Panc1 (cell line): ENCODE measurements around the gene KCNE2. TPM values are rescaled to one million over a fixed set of nuclear protein-coding genes. Genes with fewer than 3 reads are reported as not detected.

Experiments used
- ATAC-seq: fragments of 200-7000 bp; cut with Tn5 transposase; 2 replicates; pipeline ENCODE4 v1.9.1; 2020; ENCODE audit warnings: mild to moderate bottlenecking, moderate library complexity
- BruUV-seq: library from RNA; stranded (reverse); fragments of 400-500 nt; replicated peaks from 2 replicates; lab custom pipeline; 2021; lab: Mats Ljungman, UMichigan
- CTCF ChIA-PET: fragments of 300-600 bp; sonication (Branson Sonifier 250); formaldehyde crosslinking; loops from one replicate; lab custom pipeline; 2022; ENCODE audit warnings: antibody characterized with exemption; lab: Charles Lee
- POLR2A ChIA-PET: fragments of 300-600 bp; sonication (Branson Sonifier 250); formaldehyde crosslinking; loops from one replicate; lab custom pipeline; 2022; ENCODE audit warnings: antibody characterized with exemption; lab: Charles Lee
- DNase-seq: peaks from one replicate; pipeline ENCODE4 v3.0.0-alpha.2; 2010; ENCODE audit warnings: low read depth, low spot score
- H3K27ac ChIP-seq: 2 replicates; pipeline ENCODE4 v1.5.1; 2011; ENCODE audit warnings: mild to moderate bottlenecking, low read length, inconsistent platforms
- H3K27me3 ChIP-seq: fragments of 200-500 bp; sonication (Bioruptor generic); 2 replicates; pipeline ENCODE4 v1.6.0; 2014; ENCODE audit warnings: low read length, inconsistent platforms; ENCODE audit not compliant: control insufficient read depth, insufficient read depth
- H3K36me3 ChIP-seq: fragments of 200-500 bp; sonication (Bioruptor generic); 2 replicates; pipeline ENCODE4 v1.5.1; 2014; ENCODE audit warnings: inconsistent platforms, mild to moderate bottlenecking, low read length, moderate library complexity; ENCODE audit not compliant: control insufficient read depth, insufficient read depth
- H3K4me1 ChIP-seq: 2 replicates; pipeline ENCODE4 v1.5.1; 2011; ENCODE audit warnings: inconsistent platforms, mild to moderate bottlenecking, low read length, moderate library complexity; ENCODE audit not compliant: control insufficient read depth, insufficient read depth
- H3K4me3 ChIP-seq, 2 experiments: 2 replicates each; pipeline ENCODE4 v1.5.1; 2011 to 2012; ENCODE audit warnings: low read depth in 2 of 2, low read length in 2 of 2, mild to moderate bottlenecking in 2 of 2, inconsistent platforms in 1 of 2, moderate library complexity in 1 of 2
- H3K9me3 ChIP-seq: fragments of 200-500 bp; sonication (Bioruptor generic); 2 replicates; pipeline ENCODE4 v1.5.1; 2014; ENCODE audit warnings: low read depth, mild to moderate bottlenecking, inconsistent platforms, low read length, moderate library complexity; ENCODE audit not compliant: control insufficient read depth, insufficient read depth
- POLR2AphosphoS5 ChIP-seq: IDR thresholded peaks from 2 replicates; pipeline ENCODE4 v1.6.1; 2012; ENCODE audit warnings: mild to moderate bottlenecking, low read depth, low read length, moderate library complexity
- SIN3A ChIP-seq: IDR thresholded peaks from 2 replicates; pipeline ENCODE4 v1.6.1; 2012; ENCODE audit warnings: low read depth, mild to moderate bottlenecking, low read length, moderate library complexity, borderline replicate concordance; ENCODE audit not compliant: insufficient read depth
- TCF7L2 ChIP-seq: IDR thresholded peaks from 2 replicates; pipeline ENCODE4 v1.6.1; 2011; ENCODE audit warnings: mild to moderate bottlenecking, low read depth, low read length, inconsistent platforms
- in situ Hi-C: cut with HindIII; loops from 2 replicates; pipeline ENCODE4 v1.10.0; 2016; ENCODE audit warnings: low sequenced_read_pairs, low pct_unique_long_range_greater_than_20kb
- intact Hi-C: fragments of 100-400 bp; cut with micrococcal nuclease; formaldehyde crosslinking; loops from one replicate; pipeline ENCODE4 v1.10.0; 2022; ENCODE audit not compliant: unreplicated experiment
- total RNA-seq: library from RNA; stranded (reverse); gene quantifications from one replicate; pipeline ENCODE4 v1.2.1, GENCODE V29; 2021; ENCODE audit not compliant: unreplicated experiment
- TF ChIP-seq, protein P1 (sequence below): fragments of 450-650 bp; IDR thresholded peaks from 2 replicates; pipeline ENCODE4 v1.5.1; 2017; ENCODE audit warnings: mild to moderate bottlenecking
- TF ChIP-seq, protein P2 (sequence below), 2 experiments: IDR thresholded peaks; 2 replicates each; pipeline ENCODE4 v1.6.1; 2011 to 2012; ENCODE audit warnings: low read depth in 2 of 2, control low read depth in 1 of 2, low read length in 1 of 2, mild to moderate bottlenecking in 1 of 2, moderate library complexity in 1 of 2; ENCODE audit not compliant: insufficient read depth in 1 of 2

KCNE2 gene
- total RNA-seq, 1 experiment from 2014 or later: not detected

DNA sequence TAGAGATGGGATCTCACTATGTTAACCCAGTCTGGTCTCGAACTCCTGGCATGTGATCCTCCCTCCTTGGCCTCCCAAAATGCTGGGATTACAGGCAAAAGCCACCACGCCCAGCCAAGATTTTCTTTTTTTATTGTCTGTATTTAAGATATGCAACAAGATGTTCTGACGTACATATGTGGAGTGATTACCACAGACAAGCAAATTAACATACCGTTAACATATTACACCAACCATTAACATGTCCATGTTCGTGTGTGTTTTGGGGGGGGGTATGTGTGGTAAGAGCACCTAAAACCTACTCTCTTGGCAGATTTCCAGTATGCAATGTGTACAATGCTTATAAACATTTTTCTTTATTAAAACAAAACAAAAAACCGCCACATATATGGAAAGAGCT, 10.6 kb upstream of the KCNE2 start:
- Histone ChIP-seq H3K4me1 (no peaks in the 10 kb centered on the region), H3K9me3 (no peaks in the 10 kb centered on the region), H3K27ac (no peak overlapping the region), H3K36me3 (no peaks in the 10 kb centered on the region), H3K4me3 (no peak overlapping the region), H3K27me3 (no peaks in the 10 kb centered on the region)
- POLR2A ChIA-PET: no interaction called here
- CTCF ChIA-PET: no interaction called here
- intact Hi-C loops: no loop called here
- no TSS peak for BruUV-seq
- TF ChIP-seq TCF7L2 (no peak), SIN3A (no peak), POLR2AphosphoS5 (no peak)
- TF ChIP-seq, protein P1, sequence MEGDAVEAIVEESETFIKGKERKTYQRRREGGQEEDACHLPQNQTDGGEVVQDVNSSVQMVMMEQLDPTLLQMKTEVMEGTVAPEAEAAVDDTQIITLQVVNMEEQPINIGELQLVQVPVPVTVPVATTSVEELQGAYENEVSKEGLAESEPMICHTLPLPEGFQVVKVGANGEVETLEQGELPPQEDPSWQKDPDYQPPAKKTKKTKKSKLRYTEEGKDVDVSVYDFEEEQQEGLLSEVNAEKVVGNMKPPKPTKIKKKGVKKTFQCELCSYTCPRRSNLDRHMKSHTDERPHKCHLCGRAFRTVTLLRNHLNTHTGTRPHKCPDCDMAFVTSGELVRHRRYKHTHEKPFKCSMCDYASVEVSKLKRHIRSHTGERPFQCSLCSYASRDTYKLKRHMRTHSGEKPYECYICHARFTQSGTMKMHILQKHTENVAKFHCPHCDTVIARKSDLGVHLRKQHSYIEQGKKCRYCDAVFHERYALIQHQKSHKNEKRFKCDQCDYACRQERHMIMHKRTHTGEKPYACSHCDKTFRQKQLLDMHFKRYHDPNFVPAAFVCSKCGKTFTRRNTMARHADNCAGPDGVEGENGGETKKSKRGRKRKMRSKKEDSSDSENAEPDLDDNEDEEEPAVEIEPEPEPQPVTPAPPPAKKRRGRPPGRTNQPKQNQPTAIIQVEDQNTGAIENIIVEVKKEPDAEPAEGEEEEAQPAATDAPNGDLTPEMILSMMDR: no peak
- TF ChIP-seq, protein P2, sequence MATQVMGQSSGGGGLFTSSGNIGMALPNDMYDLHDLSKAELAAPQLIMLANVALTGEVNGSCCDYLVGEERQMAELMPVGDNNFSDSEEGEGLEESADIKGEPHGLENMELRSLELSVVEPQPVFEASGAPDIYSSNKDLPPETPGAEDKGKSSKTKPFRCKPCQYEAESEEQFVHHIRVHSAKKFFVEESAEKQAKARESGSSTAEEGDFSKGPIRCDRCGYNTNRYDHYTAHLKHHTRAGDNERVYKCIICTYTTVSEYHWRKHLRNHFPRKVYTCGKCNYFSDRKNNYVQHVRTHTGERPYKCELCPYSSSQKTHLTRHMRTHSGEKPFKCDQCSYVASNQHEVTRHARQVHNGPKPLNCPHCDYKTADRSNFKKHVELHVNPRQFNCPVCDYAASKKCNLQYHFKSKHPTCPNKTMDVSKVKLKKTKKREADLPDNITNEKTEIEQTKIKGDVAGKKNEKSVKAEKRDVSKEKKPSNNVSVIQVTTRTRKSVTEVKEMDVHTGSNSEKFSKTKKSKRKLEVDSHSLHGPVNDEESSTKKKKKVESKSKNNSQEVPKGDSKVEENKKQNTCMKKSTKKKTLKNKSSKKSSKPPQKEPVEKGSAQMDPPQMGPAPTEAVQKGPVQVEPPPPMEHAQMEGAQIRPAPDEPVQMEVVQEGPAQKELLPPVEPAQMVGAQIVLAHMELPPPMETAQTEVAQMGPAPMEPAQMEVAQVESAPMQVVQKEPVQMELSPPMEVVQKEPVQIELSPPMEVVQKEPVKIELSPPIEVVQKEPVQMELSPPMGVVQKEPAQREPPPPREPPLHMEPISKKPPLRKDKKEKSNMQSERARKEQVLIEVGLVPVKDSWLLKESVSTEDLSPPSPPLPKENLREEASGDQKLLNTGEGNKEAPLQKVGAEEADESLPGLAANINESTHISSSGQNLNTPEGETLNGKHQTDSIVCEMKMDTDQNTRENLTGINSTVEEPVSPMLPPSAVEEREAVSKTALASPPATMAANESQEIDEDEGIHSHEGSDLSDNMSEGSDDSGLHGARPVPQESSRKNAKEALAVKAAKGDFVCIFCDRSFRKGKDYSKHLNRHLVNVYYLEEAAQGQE (IDR thresholded peaks at IDR 0.05; ENCODE audit: insufficient read depth in 1 of 2, low read depth in 2 of 2, low read length in 1 of 2): no peak
- ATAC-seq: no peak
- no peak for DNase-seq
- in situ Hi-C loops: no loop called here

DNA sequence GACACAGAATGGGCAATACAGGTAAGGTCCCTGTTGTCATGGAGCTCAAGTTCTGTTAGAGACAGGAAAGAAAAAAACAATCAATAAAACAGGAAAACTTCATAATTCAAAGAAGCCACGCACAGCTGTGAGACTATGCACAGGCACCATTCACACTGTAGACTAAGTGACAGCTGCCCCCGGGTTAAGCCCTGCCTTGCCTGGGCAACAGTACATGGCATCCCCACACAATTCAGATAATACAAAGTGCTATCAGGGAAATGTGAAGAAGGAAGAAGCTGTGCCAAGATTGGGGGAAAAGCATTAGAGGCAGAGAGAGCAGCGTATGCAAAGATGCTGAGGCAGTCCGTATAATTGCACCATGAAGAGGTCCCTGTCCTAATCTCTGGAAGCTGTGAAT, 9.0 kb upstream of the KCNE2 start:
- Histone ChIP-seq H3K36me3 (no peaks in the 10 kb centered on the region), H3K27me3 (no peaks in the 10 kb centered on the region), H3K27ac (no peak overlapping the region), H3K4me1 (no peaks in the 10 kb centered on the region), H3K4me3 (no peak overlapping the region), H3K9me3 (no peaks in the 10 kb centered on the region)
- CTCF ChIA-PET: no interaction called here
- in situ Hi-C loops (no loop called here), intact Hi-C loops (no loop called here)
- POLR2A ChIA-PET: no interaction called here
- BruUV-seq: no TSS peak
- no peak for TF ChIP-seq TCF7L2
- no peak for TF ChIP-seq SIN3A
- TF ChIP-seq, protein P1: no peak
- TF ChIP-seq, protein P2 (IDR thresholded peaks at IDR 0.05; ENCODE audit: insufficient read depth in 1 of 2, low read depth in 2 of 2, low read length in 1 of 2): no peak
- TF ChIP-seq POLR2AphosphoS5: no peak
- ATAC-seq: no peak
- DNase-seq: no peak
